ENCODE measurements around the gene CAMK2G. TPM values are rescaled to one million over a fixed set of nuclear protein-coding genes. Genes with fewer than 3 reads are reported as not detected.

The CAMK2G gene
- total RNA-seq, 1 experiment from 2014 or later, result 41.4 TPM

DNA sequence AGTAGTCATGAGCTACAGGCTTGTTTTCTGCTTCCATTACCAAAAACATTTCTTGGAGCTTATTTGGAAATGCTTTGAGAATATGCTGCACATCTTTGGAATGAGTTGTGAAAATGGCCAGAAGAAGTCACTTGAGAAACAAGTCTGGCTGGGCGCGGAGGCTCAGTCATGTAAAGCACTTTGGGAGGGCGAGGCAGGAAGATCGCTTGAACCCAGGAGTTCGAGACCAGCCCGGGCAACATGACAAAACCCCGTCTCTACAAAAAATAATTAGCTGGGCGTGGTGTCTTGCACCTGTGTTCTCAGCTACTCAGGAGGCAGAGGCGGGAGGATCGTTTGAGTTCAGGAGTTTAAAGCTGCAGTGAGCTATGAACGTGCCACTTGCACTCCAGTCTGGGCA is 93.4 kb downstream of the CAMK2G start:
- ChIA-PET CTCF (interaction anchor here (0.7 kb wide), 1 partner anchor 58 kb away, joined by 3 read pairs; no protein-coding TSS in a partner anchor), POLR2A (interaction anchor here (1.1 kb wide), 1 partner anchor 9 kb away, joined by 3 read pairs; a partner anchor contains a TSS)
- in situ Hi-C loops (cut with HindIII; ENCODE audit: low pct_unique_long_range_greater_than_20kb, low sequenced_read_pairs), result no loop called here
- intact Hi-C loops (cut with micrococcal nuclease; ENCODE audit: unreplicated experiment), result no loop called here
- no TSS peak for BruUV-seq (replicated peaks)
- TF ChIP-seq SIN3A (IDR thresholded peaks at IDR 0.05; ENCODE audit: borderline replicate concordance, insufficient read depth, low read depth, low read length) (no peak), TCF7L2 (IDR thresholded peaks at IDR 0.05; ENCODE audit: low read depth, low read length) (no peak), POLR2AphosphoS5 (IDR thresholded peaks at IDR 0.05; ENCODE audit: low read depth, low read length) (no peak)
- TF ChIP-seq, protein P1, sequence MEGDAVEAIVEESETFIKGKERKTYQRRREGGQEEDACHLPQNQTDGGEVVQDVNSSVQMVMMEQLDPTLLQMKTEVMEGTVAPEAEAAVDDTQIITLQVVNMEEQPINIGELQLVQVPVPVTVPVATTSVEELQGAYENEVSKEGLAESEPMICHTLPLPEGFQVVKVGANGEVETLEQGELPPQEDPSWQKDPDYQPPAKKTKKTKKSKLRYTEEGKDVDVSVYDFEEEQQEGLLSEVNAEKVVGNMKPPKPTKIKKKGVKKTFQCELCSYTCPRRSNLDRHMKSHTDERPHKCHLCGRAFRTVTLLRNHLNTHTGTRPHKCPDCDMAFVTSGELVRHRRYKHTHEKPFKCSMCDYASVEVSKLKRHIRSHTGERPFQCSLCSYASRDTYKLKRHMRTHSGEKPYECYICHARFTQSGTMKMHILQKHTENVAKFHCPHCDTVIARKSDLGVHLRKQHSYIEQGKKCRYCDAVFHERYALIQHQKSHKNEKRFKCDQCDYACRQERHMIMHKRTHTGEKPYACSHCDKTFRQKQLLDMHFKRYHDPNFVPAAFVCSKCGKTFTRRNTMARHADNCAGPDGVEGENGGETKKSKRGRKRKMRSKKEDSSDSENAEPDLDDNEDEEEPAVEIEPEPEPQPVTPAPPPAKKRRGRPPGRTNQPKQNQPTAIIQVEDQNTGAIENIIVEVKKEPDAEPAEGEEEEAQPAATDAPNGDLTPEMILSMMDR (IDR thresholded peaks at IDR 0.05), result no peak
- TF ChIP-seq, protein P2, sequence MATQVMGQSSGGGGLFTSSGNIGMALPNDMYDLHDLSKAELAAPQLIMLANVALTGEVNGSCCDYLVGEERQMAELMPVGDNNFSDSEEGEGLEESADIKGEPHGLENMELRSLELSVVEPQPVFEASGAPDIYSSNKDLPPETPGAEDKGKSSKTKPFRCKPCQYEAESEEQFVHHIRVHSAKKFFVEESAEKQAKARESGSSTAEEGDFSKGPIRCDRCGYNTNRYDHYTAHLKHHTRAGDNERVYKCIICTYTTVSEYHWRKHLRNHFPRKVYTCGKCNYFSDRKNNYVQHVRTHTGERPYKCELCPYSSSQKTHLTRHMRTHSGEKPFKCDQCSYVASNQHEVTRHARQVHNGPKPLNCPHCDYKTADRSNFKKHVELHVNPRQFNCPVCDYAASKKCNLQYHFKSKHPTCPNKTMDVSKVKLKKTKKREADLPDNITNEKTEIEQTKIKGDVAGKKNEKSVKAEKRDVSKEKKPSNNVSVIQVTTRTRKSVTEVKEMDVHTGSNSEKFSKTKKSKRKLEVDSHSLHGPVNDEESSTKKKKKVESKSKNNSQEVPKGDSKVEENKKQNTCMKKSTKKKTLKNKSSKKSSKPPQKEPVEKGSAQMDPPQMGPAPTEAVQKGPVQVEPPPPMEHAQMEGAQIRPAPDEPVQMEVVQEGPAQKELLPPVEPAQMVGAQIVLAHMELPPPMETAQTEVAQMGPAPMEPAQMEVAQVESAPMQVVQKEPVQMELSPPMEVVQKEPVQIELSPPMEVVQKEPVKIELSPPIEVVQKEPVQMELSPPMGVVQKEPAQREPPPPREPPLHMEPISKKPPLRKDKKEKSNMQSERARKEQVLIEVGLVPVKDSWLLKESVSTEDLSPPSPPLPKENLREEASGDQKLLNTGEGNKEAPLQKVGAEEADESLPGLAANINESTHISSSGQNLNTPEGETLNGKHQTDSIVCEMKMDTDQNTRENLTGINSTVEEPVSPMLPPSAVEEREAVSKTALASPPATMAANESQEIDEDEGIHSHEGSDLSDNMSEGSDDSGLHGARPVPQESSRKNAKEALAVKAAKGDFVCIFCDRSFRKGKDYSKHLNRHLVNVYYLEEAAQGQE (IDR thresholded peaks at IDR 0.05; ENCODE audit: insufficient read depth in 1 of 2, low read depth in 2 of 2, low read length in 1 of 2), result no peak
- Histone ChIP-seq H3K27ac (ENCODE audit: low read length) (peak overlapping the region; percentile 94), H3K4me1 (ENCODE audit: control insufficient read depth, insufficient read depth, low read length) (peaks cover 33% of the 10 kb centered on the region), H3K36me3 (ENCODE audit: control insufficient read depth, insufficient read depth, low read length) (peaks cover 4% of the 10 kb centered on the region), H3K9me3 (ENCODE audit: control insufficient read depth, insufficient read depth, low read depth, low read length) (no peaks in the 10 kb centered on the region), H3K27me3 (ENCODE audit: control insufficient read depth, insufficient read depth, low read length) (no peaks in the 10 kb centered on the region), H3K4me3 (ENCODE audit: low read depth in 2 of 2, low read length in 2 of 2) (peak overlapping the region; percentile 81 to 89)
- DNase-seq (ENCODE audit: low read depth, low spot score) (no peak), ATAC-seq (no peak)

DNA sequence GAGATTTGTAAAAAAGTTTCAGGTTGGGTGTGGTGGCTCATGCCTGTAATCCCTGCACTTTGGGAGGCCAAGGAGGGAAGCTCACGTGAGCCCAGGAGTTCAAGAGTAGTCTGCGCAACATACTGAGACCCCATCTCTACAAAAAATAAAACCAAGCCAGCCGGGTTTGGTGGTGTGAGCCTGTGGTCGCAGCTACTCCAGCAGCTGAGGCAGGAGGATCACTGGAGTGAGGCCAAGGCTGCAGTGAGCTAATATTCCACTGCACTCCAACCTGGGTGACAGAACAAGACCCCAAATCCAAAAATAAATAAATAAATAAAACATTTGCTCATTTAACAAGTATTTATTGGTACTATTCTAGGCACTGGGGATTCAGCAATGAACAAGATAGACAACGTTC is 94.1 kb downstream of the CAMK2G start:
- CTCF ChIA-PET, result no interaction called here
- no peak for ATAC-seq
- peaks cover 6% of the 10 kb centered on the region for H3K36me3 ChIP-seq (ENCODE audit: control insufficient read depth, insufficient read depth, low read length)
- H3K9me3 ChIP-seq (ENCODE audit: control insufficient read depth, insufficient read depth, low read depth, low read length), result no peaks in the 10 kb centered on the region
- peak overlapping the region; percentile 81 to 89 for H3K4me3 ChIP-seq (ENCODE audit: low read depth in 2 of 2, low read length in 2 of 2)
- intact Hi-C loops (cut with micrococcal nuclease; ENCODE audit: unreplicated experiment), result no loop called here
- H3K27ac ChIP-seq (ENCODE audit: low read length), result peak overlapping the region; percentile 94
- H3K27me3 ChIP-seq (ENCODE audit: control insufficient read depth, insufficient read depth, low read length), result no peaks in the 10 kb centered on the region
- no TSS peak for BruUV-seq (replicated peaks)
- POLR2A ChIA-PET, result no interaction called here
- TF ChIP-seq, protein P1 (IDR thresholded peaks at IDR 0.05), result no peak
- no peak for TF ChIP-seq SIN3A (IDR thresholded peaks at IDR 0.05; ENCODE audit: borderline replicate concordance, insufficient read depth, low read depth, low read length)
- TF ChIP-seq POLR2AphosphoS5 (IDR thresholded peaks at IDR 0.05; ENCODE audit: low read depth, low read length), result no peak
- no peak for TF ChIP-seq TCF7L2 (IDR thresholded peaks at IDR 0.05; ENCODE audit: low read depth, low read length)
- TF ChIP-seq, protein P2 (IDR thresholded peaks at IDR 0.05; ENCODE audit: insufficient read depth in 1 of 2, low read depth in 2 of 2, low read length in 1 of 2), result no peak
- DNase-seq (ENCODE audit: low read depth, low spot score), result no peak
- H3K4me1 ChIP-seq (ENCODE audit: control insufficient read depth, insufficient read depth, low read length), result peaks cover 39% of the 10 kb centered on the region
- in situ Hi-C loops (cut with HindIII; ENCODE audit: low pct_unique_long_range_greater_than_20kb, low sequenced_read_pairs), result no loop called here

Data from Panc1 (cell line).